Sigmoid colon (tissue), 7 donors: Measurements from ENCODE around the gene SLC38A6. TPM values are rescaled to one million over a fixed set of nuclear protein-coding genes. Genes with fewer than 3 reads are reported as not detected.

Experiments
- DNase-seq: peaks from one replicate; pipeline ENCODE4 v3.0.0-alpha.2; 2019
- H3K27ac ChIP-seq, 4 donors: fragments of 200-600 bp; sonication (generic); one replicate each; pipeline ENCODE4 v1.5.1; 2016 to 2019; ENCODE audit warnings: mild to moderate bottlenecking in 1 of 4
- H3K27me3 ChIP-seq, 3 donors: fragments of 200-600 bp; sonication (generic); one replicate each; pipeline ENCODE4 v1.5.1; 2019; ENCODE audit warnings: mild to moderate bottlenecking in 1 of 3
- H3K36me3 ChIP-seq, 4 donors: fragments of 200-600 bp; sonication (generic); one replicate each; pipeline ENCODE4 v1.5.1; 2016 to 2019
- H3K4me1 ChIP-seq, 4 donors: fragments of 200-600 bp; sonication (generic); one replicate each; pipeline ENCODE4 v1.5.1; 2017 to 2019
- H3K4me3 ChIP-seq, 4 donors: fragments of 200-600 bp; sonication (generic); one replicate each; pipeline ENCODE4 v1.5.1; 2017 to 2019; ENCODE audit warnings: mild to moderate bottlenecking in 2 of 4, moderate library complexity in 1 of 4
- H3K9me3 ChIP-seq, 4 donors: fragments of 200-600 bp in 3 of 4; sonication (generic) in 3 of 4; one replicate each; pipeline versions ENCODE4 v1.5.1 to v1.6.1; 2013 to 2019
- EP300 ChIP-seq, 4 donors: sonication (generic); formaldehyde crosslinking; IDR thresholded peaks; one replicate each; pipeline ENCODE4 v1.6.1; 2017; ENCODE audit warnings: antibody characterized with exemption in 4 of 4
- POLR2A ChIP-seq, 2 donors: fragments of 450-650 bp; IDR thresholded peaks; one replicate each; pipeline ENCODE4 v1.6.1; 2016; ENCODE audit warnings: antibody characterized with exemption in 2 of 2, mild to moderate bottlenecking in 2 of 2, moderate library complexity in 2 of 2
- POLR2AphosphoS5 ChIP-seq, 4 donors: sonication (generic); formaldehyde crosslinking; IDR thresholded peaks; one replicate each; pipeline ENCODE4 v1.6.1; 2017; ENCODE audit warnings: antibody characterized with exemption in 4 of 4
- WGBS, 2 donors: extraction: QIAGEN DNeasy Blood & Tissue Kit; methylation state at CpG; one replicate each; pipeline ENCODE4 v1.1.7; 2013; 5-methylcytosine and 5-hydroxymethylcytosine counted together
- intact Hi-C: fragments of 100-400 bp; cut with DNase I; formaldehyde crosslinking; loops from one replicate; pipeline ENCODE4 v1.15.1; 2023
- polyA plus RNA-seq, 3 donors: library from polyadenylated mRNA; stranded (reverse); fragments of 200-250 nt; gene quantifications; one replicate each; pipeline ENCODE4 v1.2.3, GENCODE V29; 2013
- total RNA-seq, 4 donors: library from RNA; depleted of rRNA; stranded (reverse); fragments of >200 nt; gene quantifications; one replicate each; pipeline ENCODE4 v1.1.0, GENCODE V29; 2016
- TF ChIP-seq, protein P1 (sequence below), 4 experiments: fragments of 450-650 bp in 3 of 4; fragments of 200-600 bp in 1 of 4; IDR thresholded peaks; one replicate each; pipeline ENCODE4 v1.5.1; 2016 to 2019; ENCODE audit warnings: antibody characterized with exemption in 4 of 4, mild to moderate bottlenecking in 3 of 4, moderate library complexity in 2 of 4
- donor health status: healthy with polysubstance abuse.
- donor health status: Bipolar disorder and iron deficiency.
- donor health status: healthy.

SLC38A6 gene
- total and polyA plus RNA-seq, 7 donors, result 3.0 to 27.3 (median 11.8) TPM

DNA sequence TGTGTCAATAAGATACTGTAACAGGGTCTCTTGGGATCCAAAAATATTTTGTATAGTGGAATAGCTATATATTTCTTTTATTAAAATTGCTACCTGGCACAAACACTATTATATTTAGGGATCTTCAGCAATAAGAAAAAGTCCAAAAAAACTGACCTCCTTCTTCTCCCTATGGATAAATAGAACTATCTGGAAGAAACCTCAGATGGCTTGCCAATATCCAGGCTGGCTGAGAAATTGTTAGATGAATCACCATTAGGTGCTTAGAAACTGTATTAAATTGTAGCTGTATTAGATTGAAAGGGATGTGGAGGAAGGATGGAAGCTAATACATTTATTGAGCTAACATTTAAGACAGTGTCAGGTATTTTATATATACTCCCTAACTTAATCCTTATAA is 66.0 kb downstream of the SLC38A6 start:
- TF ChIP-seq POLR2AphosphoS5 (IDR thresholded peaks at IDR 0.05) (no peak), EP300 (IDR thresholded peaks at IDR 0.05) (no peak), POLR2A (IDR thresholded peaks at IDR 0.05) (no peak)
- TF ChIP-seq, protein P1, sequence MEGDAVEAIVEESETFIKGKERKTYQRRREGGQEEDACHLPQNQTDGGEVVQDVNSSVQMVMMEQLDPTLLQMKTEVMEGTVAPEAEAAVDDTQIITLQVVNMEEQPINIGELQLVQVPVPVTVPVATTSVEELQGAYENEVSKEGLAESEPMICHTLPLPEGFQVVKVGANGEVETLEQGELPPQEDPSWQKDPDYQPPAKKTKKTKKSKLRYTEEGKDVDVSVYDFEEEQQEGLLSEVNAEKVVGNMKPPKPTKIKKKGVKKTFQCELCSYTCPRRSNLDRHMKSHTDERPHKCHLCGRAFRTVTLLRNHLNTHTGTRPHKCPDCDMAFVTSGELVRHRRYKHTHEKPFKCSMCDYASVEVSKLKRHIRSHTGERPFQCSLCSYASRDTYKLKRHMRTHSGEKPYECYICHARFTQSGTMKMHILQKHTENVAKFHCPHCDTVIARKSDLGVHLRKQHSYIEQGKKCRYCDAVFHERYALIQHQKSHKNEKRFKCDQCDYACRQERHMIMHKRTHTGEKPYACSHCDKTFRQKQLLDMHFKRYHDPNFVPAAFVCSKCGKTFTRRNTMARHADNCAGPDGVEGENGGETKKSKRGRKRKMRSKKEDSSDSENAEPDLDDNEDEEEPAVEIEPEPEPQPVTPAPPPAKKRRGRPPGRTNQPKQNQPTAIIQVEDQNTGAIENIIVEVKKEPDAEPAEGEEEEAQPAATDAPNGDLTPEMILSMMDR (IDR thresholded peaks at IDR 0.05), result no peak
- Histone ChIP-seq H3K4me3 (no peak overlapping the region), H3K27me3 (no peaks in the 10 kb centered on the region), H3K27ac (no peak overlapping the region), H3K36me3 (peaks cover 0 to 4% (median 0%) of the 10 kb centered on the region in 4 donors), H3K4me1 (no peaks in the 10 kb centered on the region), H3K9me3 (no peaks in the 10 kb centered on the region)
- DNase-seq, result no peak
- intact Hi-C loops, result no loop called here

DNA sequence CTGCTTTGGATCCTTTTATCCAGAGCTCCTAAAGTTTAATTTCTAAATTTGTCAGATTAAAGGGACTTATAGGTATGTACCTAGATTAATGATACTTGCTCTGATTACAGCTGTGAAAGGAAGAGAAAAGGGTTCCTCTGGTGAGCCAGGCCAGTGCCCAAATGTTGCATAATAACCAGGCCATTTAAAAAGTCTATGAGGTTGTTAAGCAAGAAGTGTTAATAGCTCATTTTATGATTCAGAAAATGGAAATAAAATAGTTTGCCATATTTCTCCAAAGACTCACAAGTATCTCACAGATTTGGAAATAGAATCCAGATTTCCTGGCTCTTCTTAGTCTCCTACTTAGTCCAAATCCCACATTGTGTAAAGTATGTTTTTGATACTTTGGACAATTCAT is 67.6 kb downstream of the SLC38A6 start:
- no peaks in the 10 kb centered on the region for H3K9me3 ChIP-seq
- H3K4me3 ChIP-seq, result no peak overlapping the region
- H3K36me3 ChIP-seq, result peaks cover 0 to 9% (median 0%) of the 10 kb centered on the region in 4 donors
- DNase-seq, result no peak
- H3K27me3 ChIP-seq, result no peaks in the 10 kb centered on the region
- intact Hi-C loops, result no loop called here
- H3K27ac ChIP-seq, result no peak overlapping the region
- no peaks in the 10 kb centered on the region for H3K4me1 ChIP-seq
- TF ChIP-seq, protein P1 (IDR thresholded peaks at IDR 0.05), result no peak
- TF ChIP-seq POLR2A (IDR thresholded peaks at IDR 0.05), result no peak

DNA sequence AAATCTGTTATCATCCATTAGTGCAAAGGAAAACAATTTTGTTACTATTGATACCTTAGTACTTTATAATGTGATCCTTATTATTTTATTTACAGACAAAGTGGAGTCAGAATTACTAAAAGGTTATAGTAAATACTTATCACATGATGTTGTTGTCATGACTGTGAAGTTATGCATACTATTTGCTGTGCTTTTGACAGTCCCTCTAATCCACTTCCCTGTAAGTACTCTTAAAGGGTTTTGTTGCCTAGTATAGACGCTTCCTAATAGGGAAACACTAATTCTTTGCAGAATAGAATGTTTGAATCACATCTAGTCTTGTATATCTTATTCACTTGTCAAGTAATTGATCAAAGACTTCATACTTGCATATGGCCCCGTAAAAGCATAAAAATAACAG is 69.4 kb downstream of the SLC38A6 start:
- 89 to 93% methylated on average over 2 of the region's 2 CpGs for WGBS, 2 donors
- peaks cover 0 to 9% (median 0%) of the 10 kb centered on the region in 4 donors for H3K36me3 ChIP-seq
- intact Hi-C loops, result no loop called here
- H3K9me3 ChIP-seq, result no peaks in the 10 kb centered on the region
- H3K27me3 ChIP-seq, result no peaks in the 10 kb centered on the region
- no peak overlapping the region for H3K4me3 ChIP-seq
- H3K4me1 ChIP-seq, result no peaks in the 10 kb centered on the region
- TF ChIP-seq, protein P1 (IDR thresholded peaks at IDR 0.05), result no peak
- TF ChIP-seq POLR2AphosphoS5 (IDR thresholded peaks at IDR 0.05) (no peak), POLR2A (IDR thresholded peaks at IDR 0.05) (no peak)
- no peak overlapping the region for H3K27ac ChIP-seq
- DNase-seq, result no peak

DNA sequence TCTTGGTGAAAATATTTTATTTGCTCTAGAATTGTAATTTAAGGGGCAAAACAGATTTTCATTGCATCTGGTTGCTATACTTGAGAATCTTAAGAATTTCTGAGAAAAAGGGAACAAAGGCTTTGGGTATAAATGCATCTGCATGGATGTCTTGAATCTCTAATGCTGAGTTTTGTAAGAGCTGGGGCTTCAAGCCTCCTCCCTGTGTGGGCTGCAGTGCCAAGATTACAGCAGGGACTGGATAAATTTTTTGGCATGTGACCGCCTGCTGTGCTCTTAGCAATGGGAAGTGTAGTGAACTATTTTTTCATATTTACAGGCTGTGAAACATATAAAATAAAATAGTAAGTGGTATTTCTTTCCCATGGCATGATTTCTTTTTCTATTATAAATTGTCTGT is 70.0 kb downstream of the SLC38A6 start:
- intact Hi-C loops, result no loop called here
- 79 to 82% methylated on average over 1 of the region's 1 CpG for WGBS, 2 donors
- TF ChIP-seq, protein P1 (IDR thresholded peaks at IDR 0.05), result no peak
- no peak for TF ChIP-seq POLR2A (IDR thresholded peaks at IDR 0.05)
- no peak for TF ChIP-seq POLR2AphosphoS5 (IDR thresholded peaks at IDR 0.05)
- no peak for TF ChIP-seq EP300 (IDR thresholded peaks at IDR 0.05)
- no peaks in the 10 kb centered on the region for H3K9me3 ChIP-seq
- peaks cover 0 to 9% (median 0%) of the 10 kb centered on the region in 4 donors for H3K36me3 ChIP-seq
- no peak overlapping the region for H3K4me3 ChIP-seq
- no peak for DNase-seq
- no peaks in the 10 kb centered on the region for H3K4me1 ChIP-seq
- no peaks in the 10 kb centered on the region for H3K27me3 ChIP-seq
- no peak overlapping the region for H3K27ac ChIP-seq

DNA sequence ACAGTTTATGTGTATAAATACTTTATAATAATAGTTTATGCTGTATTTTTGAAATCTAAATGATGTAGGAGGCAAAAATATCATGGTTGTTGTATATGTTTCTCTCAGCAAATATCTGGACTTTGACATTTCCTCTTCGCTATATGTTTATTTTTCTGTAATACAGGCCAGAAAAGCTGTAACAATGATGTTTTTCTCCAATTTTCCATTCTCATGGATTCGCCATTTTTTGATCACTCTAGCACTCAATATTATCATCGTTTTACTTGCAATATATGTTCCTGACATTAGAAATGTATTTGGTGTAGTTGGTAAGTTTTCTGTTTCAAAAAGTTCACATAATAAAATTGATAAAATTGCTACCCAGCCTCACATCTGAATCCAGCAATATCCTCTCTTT is 70.6 kb downstream of the SLC38A6 start:
- no peak for DNase-seq
- no peak for TF ChIP-seq POLR2AphosphoS5 (IDR thresholded peaks at IDR 0.05)
- TF ChIP-seq, protein P1 (IDR thresholded peaks at IDR 0.05), result no peak
- no peak for TF ChIP-seq EP300 (IDR thresholded peaks at IDR 0.05)
- no peak for TF ChIP-seq POLR2A (IDR thresholded peaks at IDR 0.05)
- Histone ChIP-seq H3K4me3 (no peak overlapping the region), H3K4me1 (no peaks in the 10 kb centered on the region), H3K27ac (no peak overlapping the region), H3K36me3 (peaks cover 0 to 7% (median 0%) of the 10 kb centered on the region in 4 donors), H3K27me3 (no peaks in the 10 kb centered on the region), H3K9me3 (no peaks in the 10 kb centered on the region)
- WGBS, 2 donors, result 81 to 82% methylated on average over 3 of the region's 3 CpGs
- intact Hi-C loops, result no loop called here
